ENCODE results near the gene PGGHG. TPM values are rescaled to one million over a fixed set of nuclear protein-coding genes. Genes with fewer than 3 reads are reported as not detected.

The PGGHG gene
- polyA plus RNA-seq, 1 donor (not counting 4 experiments of a cell fraction or from before 2014, with no cell fraction given): 4.3 TPM

- Histone ChIP-seq H3K27me3 (ENCODE audit: control insufficient read depth, extremely low read depth, insufficient read depth, low read length) (no peaks in the 10 kb centered on the region), H3K4me1 (ENCODE audit: control insufficient read depth, extremely low read depth, insufficient read depth, low read length) (no peaks in the 10 kb centered on the region), H3K4me3 (ENCODE audit: control insufficient read depth in 2 of 3, extremely low read depth in 1 of 3, insufficient read depth in 2 of 3, low read depth in 1 of 3, low read length in 3 of 3) (no peak overlapping the region), H3K9me3 (ENCODE audit: control insufficient read depth, low read depth, low read length) (no peaks in the 10 kb centered on the region), H3K9ac (ENCODE audit: control insufficient read depth, extremely low read depth, insufficient read depth, low read length) (no peak overlapping the region), H3K4me2 (ENCODE audit: control insufficient read depth, extremely low read depth, insufficient read depth, low read depth, low read length) (no peak overlapping the region), H2AFZ (ENCODE audit: control insufficient read depth, low read length) (no peak overlapping the region), H3K9me1 (ENCODE audit: control insufficient read depth, extremely low read depth, insufficient read depth, low read length) (no peaks in the 10 kb centered on the region), H3K79me2 (ENCODE audit: control insufficient read depth, insufficient read depth, low read length) (no peaks in the 10 kb centered on the region), H3K27ac (ENCODE audit: control insufficient read depth, insufficient read depth, low read length) (no peak overlapping the region), H3K36me3 (ENCODE audit: control insufficient read depth in 2 of 2, extremely low read depth in 1 of 2, insufficient read depth in 2 of 2, low read length in 2 of 2) (peaks cover 6 to 11% of the 10 kb centered on the region in 2 experiments), H4K20me1 (ENCODE audit: control insufficient read depth, extremely low read depth, insufficient read depth, low read length) (no peaks in the 10 kb centered on the region)
- no peak for TF ChIP-seq CTCF (optimal IDR thresholded peaks at IDR 0.05 in 1 of 3, IDR thresholded peaks at IDR 0.05 in 1 of 3, conservative IDR thresholded peaks at IDR 0.05 in 1 of 3; ENCODE audit: extremely low read depth in 1 of 3, insufficient read depth in 2 of 3, low read length in 3 of 3)
- no peak for TF ChIP-seq EZH2 (IDR thresholded peaks at IDR 0.05; ENCODE audit: low read length)
- no peak for FAIRE-seq
- dilution Hi-C loops (cut with MboI; ENCODE audit: extremely low pct_ligation_motif_present, low sequenced_read_pairs): no loop called here
- no peak for DNase-seq (ENCODE audit: low read depth, low spot score)
These were observed 31.8 kb upstream of the PGGHG start for GRCh38 chr11:256952-257737.

GRCh38 chr11:257766-258493, 31.0 kb upstream of the PGGHG start:
- FAIRE-seq: no peak
- H3K4me2 ChIP-seq (ENCODE audit: control insufficient read depth, extremely low read depth, insufficient read depth, low read depth, low read length): no peak overlapping the region
- no peaks in the 10 kb centered on the region for H3K27me3 ChIP-seq (ENCODE audit: control insufficient read depth, extremely low read depth, insufficient read depth, low read length)
- dilution Hi-C loops (cut with MboI; ENCODE audit: extremely low pct_ligation_motif_present, low sequenced_read_pairs): no loop called here
- H3K4me3 ChIP-seq (ENCODE audit: control insufficient read depth in 2 of 3, extremely low read depth in 1 of 3, insufficient read depth in 2 of 3, low read depth in 1 of 3, low read length in 3 of 3): no peak overlapping the region
- peaks cover 0 to 7% of the 10 kb centered on the region in 2 experiments for H3K36me3 ChIP-seq (ENCODE audit: control insufficient read depth in 2 of 2, extremely low read depth in 1 of 2, insufficient read depth in 2 of 2, low read length in 2 of 2)
- H3K9me1 ChIP-seq (ENCODE audit: control insufficient read depth, extremely low read depth, insufficient read depth, low read length): no peaks in the 10 kb centered on the region
- no peaks in the 10 kb centered on the region for H3K79me2 ChIP-seq (ENCODE audit: control insufficient read depth, insufficient read depth, low read length)
- DNase-seq (ENCODE audit: low read depth, low spot score): no peak
- no peaks in the 10 kb centered on the region for H4K20me1 ChIP-seq (ENCODE audit: control insufficient read depth, extremely low read depth, insufficient read depth, low read length)
- no peaks in the 10 kb centered on the region for H3K9me3 ChIP-seq (ENCODE audit: control insufficient read depth, low read depth, low read length)
- no peaks in the 10 kb centered on the region for H3K4me1 ChIP-seq (ENCODE audit: control insufficient read depth, extremely low read depth, insufficient read depth, low read length)
- H3K27ac ChIP-seq (ENCODE audit: control insufficient read depth, insufficient read depth, low read length): no peak overlapping the region
- H3K9ac ChIP-seq (ENCODE audit: control insufficient read depth, extremely low read depth, insufficient read depth, low read length): no peak overlapping the region
- no peak for TF ChIP-seq EZH2 (IDR thresholded peaks at IDR 0.05; ENCODE audit: low read length)
- TF ChIP-seq CTCF (optimal IDR thresholded peaks at IDR 0.05 in 1 of 3, IDR thresholded peaks at IDR 0.05 in 1 of 3, conservative IDR thresholded peaks at IDR 0.05 in 1 of 3; ENCODE audit: extremely low read depth in 1 of 3, insufficient read depth in 2 of 3, low read length in 3 of 3): peak; percentile 10 to 29 (median 21)
- H2AFZ ChIP-seq (ENCODE audit: control insufficient read depth, low read length): no peak overlapping the region

All from keratinocyte (primary cell).